ENCODE data around the gene SIGLEC12. TPM values are rescaled to one million over a fixed set of nuclear protein-coding genes. Genes with fewer than 3 reads are reported as not detected.
"Not testable (repeated sequence)": the region's sequence is repeated elsewhere in the genome, so short reads cannot be mapped to it uniquely, and the experiment has no call there.

SIGLEC12 gene
- total RNA-seq, 1 experiment from 2014 or later, result not detected

DNA sequence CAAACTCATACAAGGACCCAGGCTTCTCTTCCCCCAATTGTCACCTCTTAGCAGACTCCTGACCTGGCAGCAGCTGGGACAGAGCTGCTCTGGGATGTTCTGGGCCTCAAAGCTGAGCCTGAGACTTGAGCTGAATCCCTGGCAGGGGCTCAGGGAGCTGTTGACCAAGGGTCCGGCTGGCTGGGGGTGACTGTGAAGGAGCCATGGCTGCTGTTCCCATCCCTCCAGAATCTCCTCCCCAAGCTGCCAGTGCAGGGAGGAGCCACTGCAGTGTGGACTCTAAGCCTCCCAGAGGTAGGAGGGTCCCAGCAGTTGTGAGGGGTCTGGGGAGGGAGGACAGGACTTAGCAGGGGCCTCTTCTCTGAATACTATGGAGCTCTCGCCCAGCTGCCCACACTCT is 27.7 kb upstream of the SIGLEC12 start:
- in situ Hi-C loops (cut with HindIII; ENCODE audit: low pct_unique_long_range_greater_than_20kb, low sequenced_read_pairs), result no loop called here
- DNase-seq (ENCODE audit: low read depth), result no peak

- DNase-seq (ENCODE audit: low read depth), result no peak
- in situ Hi-C loops (cut with HindIII; ENCODE audit: low pct_unique_long_range_greater_than_20kb, low sequenced_read_pairs), result no loop called here
Measured at GRCh38 chr19:51525651-51526050, 24.1 kb upstream of the SIGLEC12 start.

GRCh38 chr19:51524666-51525264 is 23.2 kb upstream of the SIGLEC12 start:
- DNase-seq (ENCODE audit: low read depth), result no peak
- in situ Hi-C loops (cut with HindIII; ENCODE audit: low pct_unique_long_range_greater_than_20kb, low sequenced_read_pairs), result no loop called here

DNA sequence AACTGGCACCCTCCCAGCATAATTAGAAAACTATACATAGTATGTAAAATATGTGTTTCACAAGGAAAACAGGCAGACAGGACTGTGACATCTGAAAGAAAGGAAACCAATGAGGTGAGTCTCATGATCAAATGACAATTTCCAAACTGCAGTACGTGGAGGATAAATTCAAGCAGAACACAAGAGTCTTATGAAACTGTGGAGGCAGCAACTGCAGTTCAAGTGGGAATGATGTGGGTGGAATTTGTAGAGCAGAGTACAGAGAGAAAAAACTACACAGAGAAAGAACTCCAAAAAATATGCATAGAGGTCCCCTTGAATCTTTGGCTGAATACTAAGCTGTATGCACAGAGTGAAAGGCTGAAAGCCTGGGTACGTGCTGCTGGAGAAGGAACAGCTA is 20.2 kb upstream of the SIGLEC12 start:
- no peak for DNase-seq (ENCODE audit: low read depth)
- in situ Hi-C loops (cut with HindIII; ENCODE audit: low pct_unique_long_range_greater_than_20kb, low sequenced_read_pairs), result no loop called here

GRCh38 chr19:51521357-51521756 is 19.8 kb upstream of the SIGLEC12 start:
- no peak for DNase-seq (ENCODE audit: low read depth)
- in situ Hi-C loops (cut with HindIII; ENCODE audit: low pct_unique_long_range_greater_than_20kb, low sequenced_read_pairs), result no loop called here

- no peak for DNase-seq (ENCODE audit: low read depth)
- in situ Hi-C loops (cut with HindIII; ENCODE audit: low pct_unique_long_range_greater_than_20kb, low sequenced_read_pairs), result no loop called here
Measured at GRCh38 chr19:51520728-51521127, 19.1 kb upstream of the SIGLEC12 start.

DNA sequence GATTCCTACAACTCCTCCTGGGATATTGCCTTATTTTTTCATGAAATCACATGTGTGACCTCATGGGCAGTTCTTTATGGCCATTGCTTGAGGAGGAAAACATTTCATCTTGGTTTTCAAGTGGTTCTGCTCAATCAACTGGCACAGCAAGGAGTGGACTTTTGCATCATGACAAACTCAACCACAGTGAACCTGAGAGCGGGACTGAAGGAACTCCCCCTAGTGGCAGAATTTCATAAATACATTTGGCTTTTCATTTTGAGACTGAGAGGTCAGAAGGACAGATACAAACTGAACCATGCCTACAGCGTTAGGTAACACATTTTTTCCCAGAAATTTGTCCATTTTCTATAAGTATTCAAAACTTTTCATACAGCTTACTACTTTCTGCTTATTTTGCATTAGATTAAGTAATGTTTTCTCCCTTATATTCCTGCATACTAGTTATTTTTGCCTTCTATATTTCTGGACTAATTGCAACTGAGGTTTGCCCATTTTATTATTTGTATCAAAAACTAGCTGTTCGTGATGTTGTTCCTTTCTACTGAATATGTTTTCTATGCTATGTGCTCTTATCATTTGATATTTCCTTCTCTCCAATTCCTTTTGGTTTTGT is 13.4 kb upstream of the SIGLEC12 start:
- in situ Hi-C loops (cut with HindIII; ENCODE audit: low pct_unique_long_range_greater_than_20kb, low sequenced_read_pairs), result no loop called here
- peak; percentile 49 for DNase-seq (ENCODE audit: low read depth)

- in situ Hi-C loops (cut with HindIII; ENCODE audit: low pct_unique_long_range_greater_than_20kb, low sequenced_read_pairs), result no loop called here
- DNase-seq (ENCODE audit: low read depth), result no peak
Measured at GRCh38 chr19:51513968-51514367, 12.4 kb upstream of the SIGLEC12 start.

DNA sequence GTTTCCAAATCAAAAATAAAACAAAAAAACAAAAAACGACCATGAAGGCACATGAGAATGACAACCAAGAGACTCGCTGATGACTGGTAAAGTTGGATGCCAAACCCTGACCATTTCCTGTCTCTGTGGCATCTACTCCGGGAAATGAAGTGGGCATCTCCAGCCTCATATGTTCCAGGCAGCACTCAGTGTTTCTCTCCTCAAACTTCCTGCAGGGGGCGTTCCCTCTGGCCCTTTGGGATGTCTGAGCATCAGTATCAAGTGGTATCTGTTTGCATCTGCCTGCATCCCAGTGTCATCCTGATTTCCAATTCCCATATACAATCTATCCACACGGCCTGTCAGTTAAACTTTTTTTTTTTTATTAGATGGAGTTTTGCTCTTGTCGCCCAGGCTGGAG is 9.8 kb upstream of the SIGLEC12 start:
- DNase-seq (ENCODE audit: low read depth), result no peak

GRCh38 chr19:51509823-51510660 is 8.4 kb upstream of the SIGLEC12 start:
- in situ Hi-C loops (cut with HindIII; ENCODE audit: low pct_unique_long_range_greater_than_20kb, low sequenced_read_pairs), result no loop called here
- DNase-seq (ENCODE audit: low read depth), result no peak

More for the DNA sequence above, 9.8 kb upstream of the SIGLEC12 start:
- in situ Hi-C loops (cut with HindIII; ENCODE audit: low pct_unique_long_range_greater_than_20kb, low sequenced_read_pairs), result no loop called here

- in situ Hi-C loops (cut with HindIII; ENCODE audit: low pct_unique_long_range_greater_than_20kb, low sequenced_read_pairs), result no loop called here
- no peak for DNase-seq (ENCODE audit: low read depth)
Measured at GRCh38 chr19:51508059-51508733, 6.6 kb upstream of the SIGLEC12 start.

DNA sequence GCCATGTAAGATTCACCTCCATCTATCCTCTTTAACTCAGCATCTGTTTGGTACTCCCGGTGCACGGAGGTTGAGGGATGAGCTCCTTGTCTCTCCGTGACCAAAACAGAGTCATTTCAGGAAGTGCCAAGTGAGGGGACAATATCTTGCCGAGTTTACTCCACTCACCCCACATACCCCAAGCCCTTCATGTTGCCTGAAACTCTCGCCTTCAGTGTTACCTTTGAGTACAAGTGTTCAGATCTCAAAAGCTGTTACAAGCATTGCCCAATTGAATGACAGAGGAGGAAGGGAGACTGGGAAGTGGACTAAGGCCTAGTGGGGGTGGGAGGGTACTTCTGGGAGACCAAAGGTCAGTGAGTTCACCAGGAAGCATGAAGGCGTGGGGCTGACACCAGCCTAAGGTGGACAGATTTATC is 6.0 kb upstream of the SIGLEC12 start:
- in situ Hi-C loops (cut with HindIII; ENCODE audit: low pct_unique_long_range_greater_than_20kb, low sequenced_read_pairs), result no loop called here
- DNase-seq (ENCODE audit: low read depth), result no peak

GRCh38 chr19:51507192-51507591 is 5.6 kb upstream of the SIGLEC12 start:
- in situ Hi-C loops (cut with HindIII; ENCODE audit: low pct_unique_long_range_greater_than_20kb, low sequenced_read_pairs), result no loop called here
- no peak for DNase-seq (ENCODE audit: low read depth)

DNA sequence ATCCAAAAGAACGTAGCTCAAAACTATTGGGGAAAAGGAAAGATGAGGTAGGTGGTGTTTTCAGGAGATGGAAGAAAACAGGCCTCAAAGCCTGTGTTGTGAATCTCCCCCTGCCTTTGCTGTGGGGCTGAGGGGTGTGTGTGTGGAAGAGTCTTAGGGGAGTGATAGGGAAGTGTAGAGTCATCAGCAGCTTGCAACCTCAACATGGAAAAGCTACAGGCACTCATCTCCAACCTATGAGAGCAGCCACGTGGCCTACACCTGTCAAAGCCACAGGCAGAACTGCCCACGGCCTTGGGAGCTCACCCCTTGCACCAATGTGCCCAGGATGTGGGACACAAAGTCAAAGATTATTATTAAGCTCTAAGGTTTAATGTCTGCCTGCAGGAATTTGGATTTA is 4.3 kb upstream of the SIGLEC12 start:
- DNase-seq (ENCODE audit: low read depth), result no peak
- in situ Hi-C loops (cut with HindIII; ENCODE audit: low pct_unique_long_range_greater_than_20kb, low sequenced_read_pairs), result no loop called here

DNA sequence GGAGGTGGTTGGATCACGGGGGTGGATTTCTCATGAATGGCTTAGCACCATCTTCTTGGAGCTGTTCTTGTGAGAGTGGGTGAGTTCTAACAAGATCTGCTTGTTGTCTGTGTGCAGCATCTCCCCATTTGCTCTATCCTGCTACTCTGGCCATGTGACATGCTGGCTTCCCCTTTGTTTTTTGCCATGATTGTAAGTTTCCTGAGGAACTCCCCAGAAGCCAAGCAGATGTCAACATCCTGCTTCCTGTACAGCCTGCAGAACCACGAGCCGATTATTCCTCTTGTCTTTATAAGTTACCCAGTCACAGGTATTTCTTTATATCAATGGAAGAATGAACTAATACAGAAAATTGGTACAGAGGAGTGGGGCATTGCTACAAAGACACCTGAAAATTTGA is 2.3 kb upstream of the SIGLEC12 start:
- in situ Hi-C loops (cut with HindIII; ENCODE audit: low pct_unique_long_range_greater_than_20kb, low sequenced_read_pairs), result no loop called here

DNA sequence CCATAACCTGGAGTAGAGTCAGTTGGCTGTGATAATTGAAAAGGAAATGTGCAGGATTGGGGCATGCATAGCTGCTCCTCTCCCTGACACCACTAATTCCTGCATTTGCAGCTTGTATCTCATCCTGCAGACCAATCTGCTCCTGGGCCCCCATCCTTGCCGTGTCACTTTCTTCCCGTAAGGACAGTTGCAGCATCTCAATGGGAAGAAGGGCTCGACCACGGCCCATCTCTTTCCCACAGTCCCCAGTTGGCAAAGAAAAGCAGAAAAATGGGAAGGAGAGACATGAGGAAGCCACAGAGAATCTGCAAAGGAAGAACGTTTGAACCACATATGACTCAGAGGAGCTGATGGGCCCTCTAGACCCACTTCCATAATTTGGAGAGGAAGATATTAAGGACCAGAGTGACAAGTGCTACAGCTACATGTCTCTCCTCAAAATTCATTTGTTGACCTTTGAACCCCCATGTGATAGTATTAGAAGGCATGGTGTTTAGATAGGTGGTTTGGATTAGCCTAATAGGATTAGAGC is 1.8 kb upstream of the SIGLEC12 start:
- no peak for DNase-seq (ENCODE audit: low read depth)
- in situ Hi-C loops (cut with HindIII; ENCODE audit: low pct_unique_long_range_greater_than_20kb, low sequenced_read_pairs), result no loop called here

More for the DNA sequence above, 2.3 kb upstream of the SIGLEC12 start:
- DNase-seq (ENCODE audit: low read depth), result no peak

- in situ Hi-C loops (cut with HindIII; ENCODE audit: low pct_unique_long_range_greater_than_20kb, low sequenced_read_pairs); DNase-seq (ENCODE audit: low read depth): not testable (repeated sequence)
Measured at GRCh38 chr19:51500931-51501330, 669 bp downstream of the SIGLEC12 start.

- no peak for DNase-seq (ENCODE audit: low read depth)
- in situ Hi-C loops (cut with HindIII; ENCODE audit: low pct_unique_long_range_greater_than_20kb, low sequenced_read_pairs), result no loop called here
Measured at GRCh38 chr19:51497666-51498065, 3.9 kb downstream of the SIGLEC12 start.

DNA sequence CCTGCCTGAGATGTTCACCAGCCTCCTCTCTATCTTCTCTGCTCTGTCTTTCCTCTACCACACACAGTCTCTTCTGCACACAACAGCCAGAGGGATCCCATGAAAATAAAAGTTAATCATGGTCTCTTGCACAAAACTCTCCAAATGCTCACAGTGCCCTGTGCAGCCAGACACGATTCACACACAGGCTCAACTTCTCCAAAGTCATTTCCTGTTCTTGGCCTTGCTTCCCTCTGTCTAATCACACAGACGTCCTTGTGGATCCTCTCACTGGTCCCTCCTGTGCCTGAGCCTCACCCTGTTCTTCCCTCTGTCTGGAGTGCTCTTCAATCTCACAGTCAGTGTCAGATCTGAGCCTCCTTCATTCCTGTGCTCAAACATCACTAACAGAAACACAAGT is 7.8 kb downstream of the SIGLEC12 start:
- in situ Hi-C loops (cut with HindIII; ENCODE audit: low pct_unique_long_range_greater_than_20kb, low sequenced_read_pairs), result no loop called here
- DNase-seq (ENCODE audit: low read depth), result no peak
